GM19035 (cell line): ENCODE data around the gene SASH3.
A peak's percentile ranks its signal among the peaks of the same experiment; 100 is the strongest.

Experiments
- ATAC-seq: cut with Tn5 transposase; IDR thresholded peaks from one replicate; pipeline ENCODE4 v1.9.1; 2021; ENCODE audit not compliant: unreplicated experiment

The SASH3 gene

DNA sequence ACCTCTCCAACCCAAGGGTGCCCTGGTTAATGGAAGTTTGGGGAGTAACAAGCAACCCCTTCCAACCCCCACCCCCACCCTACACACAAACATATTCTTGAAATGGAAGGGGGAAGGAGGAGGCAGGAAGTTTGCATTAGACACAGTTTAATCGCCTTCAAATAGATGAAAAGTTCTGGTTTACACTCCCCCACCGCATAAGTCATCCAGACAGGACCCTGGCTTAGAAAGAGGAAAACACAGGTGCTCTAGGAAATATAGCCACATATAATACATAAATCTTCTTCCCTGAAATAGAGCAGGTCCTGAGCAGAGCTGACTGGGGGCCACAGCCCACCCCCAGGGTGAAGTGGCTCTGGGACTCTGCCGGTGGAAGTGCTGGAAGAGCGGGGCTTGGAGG lies 25.1 kb downstream of the SASH3 start:
- ATAC-seq: no peak

- ATAC-seq: no peak
Measured at GRCh38 chrX:129808158-129808828, 28.5 kb downstream of the SASH3 start.

DNA sequence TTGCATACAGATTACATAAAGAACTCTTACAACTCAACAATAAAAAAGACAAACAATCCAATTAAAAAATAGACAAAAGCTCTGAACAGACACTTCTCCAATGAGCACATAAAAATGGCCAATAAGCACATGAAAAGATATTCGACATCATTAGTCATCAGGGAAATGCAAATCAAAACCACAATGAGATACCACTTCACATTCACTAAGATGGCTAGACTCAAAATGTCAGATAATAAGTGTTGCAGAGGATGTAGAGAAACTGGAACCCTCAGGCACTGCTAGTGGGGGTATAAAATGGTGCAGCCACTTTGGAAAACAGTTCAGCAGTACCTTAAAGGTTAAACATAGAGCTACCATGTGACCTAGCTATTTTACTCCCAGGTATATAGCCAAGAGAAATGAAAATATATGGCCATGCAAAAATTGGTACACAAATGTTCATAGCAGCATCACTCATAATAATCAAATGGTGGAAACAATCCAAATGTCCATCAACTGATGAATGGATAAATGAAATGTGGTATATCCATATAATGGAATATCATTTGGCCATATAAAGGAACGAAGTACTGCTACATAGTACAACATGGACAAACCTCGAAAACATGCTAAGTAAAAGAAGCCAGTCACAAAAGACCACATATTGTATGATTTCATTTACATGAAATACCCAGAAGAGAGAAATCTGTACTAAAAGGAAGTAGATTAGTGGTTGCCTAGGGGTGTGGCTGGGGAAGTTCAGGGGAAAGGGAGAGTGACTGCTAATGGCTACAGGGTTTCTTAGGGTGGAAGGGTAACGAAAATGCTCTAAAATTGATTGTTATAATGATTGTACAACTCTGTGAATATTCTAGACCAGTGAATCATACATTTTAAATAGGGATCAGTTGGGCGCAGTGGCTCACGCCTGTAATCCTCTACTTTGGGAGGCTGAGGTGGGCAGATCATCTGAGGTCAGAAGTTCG lies 29.4 kb downstream of the SASH3 start:
- ATAC-seq: no peak

DNA sequence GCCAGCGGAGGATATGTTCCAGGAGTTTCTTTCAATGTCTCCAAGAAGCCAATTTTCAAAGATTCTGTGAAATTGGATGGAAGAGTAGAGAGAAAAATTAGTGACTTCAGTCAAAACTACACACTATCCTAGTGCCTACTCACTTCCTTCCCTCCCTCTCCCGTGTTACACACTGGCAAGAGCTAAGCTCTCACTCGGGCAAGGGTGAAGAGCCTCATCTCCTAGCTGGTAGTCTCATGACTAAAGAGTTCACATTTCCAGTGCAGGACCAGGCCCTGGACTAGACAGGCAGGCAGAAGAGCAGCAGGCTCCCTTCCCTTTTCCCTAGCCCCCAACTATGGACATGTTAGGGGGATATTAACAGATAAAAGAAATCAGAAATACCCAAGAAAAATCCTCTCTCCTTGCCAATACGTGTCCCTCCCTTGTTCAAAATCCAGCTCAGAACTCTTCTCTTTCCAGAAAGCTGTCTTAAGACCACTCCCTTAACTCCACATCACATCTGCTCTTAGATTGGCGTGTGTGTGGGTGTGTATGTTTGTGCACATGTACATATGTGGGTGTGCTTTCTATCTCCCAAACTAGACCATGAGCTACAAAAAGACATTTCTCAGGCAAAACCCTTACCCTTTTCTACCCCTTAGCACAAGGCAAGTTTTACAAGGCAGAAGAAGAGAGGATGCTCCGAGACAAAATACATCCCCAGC lies 34.1 kb downstream of the SASH3 start:
- no peak for ATAC-seq

- ATAC-seq: no peak
Measured at GRCh38 chrX:129818123-129818522, 38.4 kb downstream of the SASH3 start.

DNA sequence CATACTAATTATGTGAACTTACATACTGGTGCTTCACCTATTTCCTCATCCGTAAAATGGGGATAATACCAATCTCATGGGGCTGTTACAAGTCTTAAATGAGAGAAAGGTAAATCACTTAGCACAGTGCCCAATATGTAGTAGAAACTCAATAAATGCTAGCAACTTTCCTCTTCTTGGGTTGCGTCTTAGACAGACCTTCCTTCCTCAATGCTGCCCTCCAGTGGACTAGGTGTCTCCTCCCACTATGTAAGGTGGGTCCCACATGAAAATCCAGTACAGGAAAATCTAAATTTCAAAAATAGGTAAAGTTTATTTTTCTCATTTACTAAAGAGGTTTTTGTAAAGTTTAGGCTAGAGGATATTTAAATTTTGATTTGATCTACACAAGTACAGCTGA lies 43.4 kb downstream of the SASH3 start:
- no peak for ATAC-seq

DNA sequence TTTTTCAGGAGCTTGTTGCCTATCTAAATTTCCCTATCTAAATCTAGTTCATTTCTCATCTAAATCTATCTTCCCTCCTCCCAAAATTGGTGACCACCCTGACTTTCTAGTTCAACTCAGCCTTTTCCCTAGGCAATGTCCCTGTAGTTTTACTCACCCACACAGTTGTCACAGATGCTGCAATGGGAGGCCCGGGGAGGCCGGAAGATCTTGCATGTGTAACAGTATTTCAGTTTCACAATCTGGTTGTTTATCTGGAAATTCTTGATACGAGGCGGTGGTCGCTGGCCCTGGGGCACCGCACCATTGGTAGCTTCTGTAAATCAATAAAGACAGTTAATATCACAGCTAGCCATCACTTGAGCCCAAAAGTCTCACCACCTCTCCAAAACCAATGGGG lies 43.8 kb downstream of the SASH3 start:
- no peak for ATAC-seq

DNA sequence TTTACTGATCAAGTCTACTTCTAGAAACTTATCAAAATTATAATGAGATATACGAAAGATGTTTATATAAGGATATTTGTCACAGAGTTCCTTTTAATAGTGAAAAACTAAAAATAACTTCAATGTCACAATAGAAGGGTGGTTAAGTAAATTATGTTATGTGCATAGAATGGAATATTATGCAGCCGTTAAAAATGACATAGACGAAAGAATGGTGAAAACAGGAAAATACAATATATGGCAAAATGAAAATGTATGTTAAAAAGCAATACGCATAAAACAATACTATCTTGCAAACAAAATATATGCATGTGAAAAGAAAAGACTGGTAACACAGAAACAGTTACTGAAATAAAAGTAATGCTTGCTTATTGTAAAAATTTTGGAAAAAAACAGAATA lies 44.9 kb downstream of the SASH3 start:
- no peak for ATAC-seq

DNA sequence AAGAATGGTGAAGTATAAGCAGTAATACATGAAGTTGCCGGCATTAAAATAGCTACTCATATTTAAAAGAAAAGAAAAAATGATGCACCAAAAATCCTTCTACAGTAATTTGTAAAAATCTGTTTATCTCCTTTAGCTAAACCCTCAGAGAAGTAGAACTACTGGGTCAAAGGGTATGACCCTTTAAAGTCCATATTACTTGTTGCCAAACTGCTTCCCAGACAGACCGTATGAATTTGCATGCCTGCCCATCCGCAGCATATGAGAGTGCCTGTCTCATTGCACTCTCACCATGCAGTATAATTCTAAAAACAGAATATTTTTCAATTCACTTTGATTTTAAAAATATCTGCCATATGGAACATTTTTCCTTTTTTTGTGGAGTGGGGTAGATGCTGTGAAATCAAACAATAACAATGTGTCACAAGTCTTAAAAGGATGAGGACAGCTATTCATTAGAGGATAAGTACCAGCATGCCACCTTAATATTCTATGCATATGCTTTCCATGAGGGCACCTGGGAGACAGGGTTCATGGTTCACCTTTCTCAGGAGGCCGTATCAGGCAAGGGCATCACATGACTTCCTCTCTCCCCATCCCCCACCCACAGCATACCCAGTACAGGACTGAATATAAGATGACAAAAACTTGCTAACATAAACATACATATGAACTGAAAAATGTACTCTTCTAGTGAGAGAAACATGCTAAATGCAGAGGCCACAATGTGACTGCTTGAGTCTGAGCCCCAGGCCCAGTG lies 46.2 kb downstream of the SASH3 start:
- ATAC-seq: no peak

DNA sequence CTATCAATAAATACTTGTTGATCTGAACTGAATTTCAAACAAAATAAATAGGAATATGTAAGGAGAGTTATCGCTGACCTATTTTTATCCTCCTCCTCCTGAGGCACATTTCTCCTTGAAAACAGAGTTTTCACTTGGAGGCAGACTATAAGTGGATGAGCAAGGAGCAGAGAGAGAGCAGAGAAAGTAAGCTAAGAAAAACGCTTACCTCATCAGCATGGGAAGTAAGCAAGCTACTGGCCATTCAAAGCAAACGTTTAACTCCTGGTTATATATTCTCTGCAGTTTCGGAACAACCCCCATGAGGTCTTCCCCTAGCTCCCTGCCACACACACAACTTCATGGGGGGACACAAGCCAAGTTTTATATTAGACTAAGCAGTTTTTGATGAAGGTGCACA lies 50.7 kb downstream of the SASH3 start:
- no peak for ATAC-seq

DNA sequence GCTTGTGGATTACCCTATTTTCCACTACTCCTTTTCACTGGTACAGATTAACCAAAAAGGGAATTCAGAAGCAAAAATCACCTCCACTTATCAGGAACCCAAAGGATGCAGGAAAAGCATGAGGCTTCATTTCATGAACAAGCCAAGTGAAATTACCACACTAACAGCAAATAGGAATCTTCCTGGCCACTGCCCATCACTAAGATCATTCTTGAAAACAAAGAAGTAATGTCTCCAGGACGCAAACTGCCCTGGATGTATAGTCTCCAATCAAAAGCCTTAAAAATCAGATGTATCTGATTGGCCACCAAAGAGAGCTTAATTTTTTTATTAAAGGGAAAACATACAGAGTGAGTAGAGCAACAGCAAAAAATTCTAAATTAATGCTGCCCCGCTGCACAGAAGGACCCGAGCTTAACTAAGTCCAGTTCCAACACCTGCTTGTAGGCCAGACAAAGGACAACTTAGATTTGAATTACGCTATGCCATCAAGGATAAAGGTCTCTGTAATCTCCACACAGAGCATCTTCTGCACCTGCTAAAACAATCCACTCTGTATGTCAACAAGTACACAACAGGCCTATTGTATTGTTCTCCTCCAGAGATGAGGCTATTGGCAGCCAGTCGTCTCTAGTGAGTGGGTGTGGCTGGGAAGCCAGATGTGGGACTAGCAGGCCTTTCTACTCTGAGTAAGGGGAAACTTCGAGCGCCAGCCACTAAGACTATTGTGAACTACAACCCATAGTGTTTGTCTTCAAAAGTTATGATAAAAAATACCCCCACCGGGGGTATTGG lies 51.5 kb downstream of the SASH3 start:
- no peak for ATAC-seq

DNA sequence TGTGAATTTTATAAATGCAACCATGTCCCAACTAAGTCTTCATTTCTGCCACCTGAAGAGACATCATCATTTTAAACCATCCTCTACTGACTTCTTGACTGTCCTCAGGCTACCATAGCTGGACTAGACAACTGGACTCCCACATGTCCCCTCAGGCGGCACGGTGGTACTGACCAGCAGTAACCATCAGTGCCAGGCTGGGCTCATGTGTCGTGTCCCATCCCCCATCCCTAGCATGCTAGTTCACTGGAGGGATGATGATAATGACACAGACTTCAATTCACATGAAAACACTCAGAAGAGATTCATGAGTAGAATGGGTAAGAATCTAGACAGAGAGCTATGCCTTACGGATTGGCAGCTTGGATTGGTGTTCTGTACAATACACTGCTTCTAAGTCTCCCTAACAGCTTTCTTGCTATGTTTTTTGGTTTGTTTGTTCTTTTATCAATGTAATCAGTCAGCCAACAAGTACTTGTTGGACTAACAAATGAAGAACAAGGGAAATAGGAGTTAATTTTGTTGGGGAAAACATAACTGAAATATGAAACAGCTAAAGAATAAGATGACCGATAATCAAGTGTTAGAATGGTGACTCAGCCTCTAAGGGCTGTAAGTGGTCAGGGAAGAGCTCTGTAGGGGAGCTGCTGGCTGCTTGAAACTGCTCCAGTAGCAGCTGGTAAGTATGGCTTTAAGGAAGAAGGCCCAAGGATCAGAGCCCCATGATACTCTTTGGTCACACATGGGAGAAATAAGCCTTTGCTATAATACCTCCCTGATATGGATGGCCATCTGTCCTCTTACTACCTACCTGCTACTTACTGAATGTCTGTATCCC lies 53.6 kb downstream of the SASH3 start:
- no peak for ATAC-seq

DNA sequence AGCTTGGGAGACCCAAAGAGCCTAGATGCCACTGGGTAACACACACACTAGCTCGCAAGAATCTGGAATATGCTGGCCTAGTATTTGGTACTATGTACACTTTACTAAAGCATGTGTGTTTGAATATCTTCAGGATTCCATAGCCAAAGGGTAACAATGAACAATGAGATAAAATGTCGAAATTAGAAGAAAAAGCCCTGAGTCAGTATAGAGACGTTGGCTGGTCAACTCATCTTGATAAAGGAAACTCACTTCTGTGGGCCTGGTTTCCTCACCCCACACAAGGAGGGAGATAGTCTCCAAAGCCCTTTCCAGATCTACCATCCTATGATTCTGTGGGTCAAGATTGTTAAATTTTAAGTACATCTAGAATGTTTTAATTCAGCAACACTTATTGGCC lies 57.1 kb downstream of the SASH3 start:
- no peak for ATAC-seq

DNA sequence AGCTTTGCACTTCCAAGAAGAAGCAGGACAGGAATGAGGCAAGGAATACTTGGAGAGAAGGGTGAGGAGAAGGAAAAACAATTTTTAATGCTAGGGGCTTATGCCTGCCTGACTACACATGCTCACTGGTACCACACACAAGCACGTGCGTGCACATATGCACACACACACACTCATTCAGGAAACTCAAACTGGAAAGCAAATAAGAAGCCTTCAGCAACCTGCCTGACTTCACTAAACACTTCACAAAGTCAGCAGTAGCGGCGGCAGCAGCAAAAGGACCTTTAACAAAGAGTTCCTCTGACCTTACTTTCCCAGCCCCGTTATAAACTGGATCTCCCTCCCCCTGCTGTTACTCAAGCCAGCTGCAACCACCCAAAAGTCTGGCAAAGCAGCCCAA lies 60.6 kb downstream of the SASH3 start:
- no peak for ATAC-seq

GRCh38 chrX:129842510-129843208 lies 62.9 kb downstream of the SASH3 start:
- ATAC-seq: no peak

DNA sequence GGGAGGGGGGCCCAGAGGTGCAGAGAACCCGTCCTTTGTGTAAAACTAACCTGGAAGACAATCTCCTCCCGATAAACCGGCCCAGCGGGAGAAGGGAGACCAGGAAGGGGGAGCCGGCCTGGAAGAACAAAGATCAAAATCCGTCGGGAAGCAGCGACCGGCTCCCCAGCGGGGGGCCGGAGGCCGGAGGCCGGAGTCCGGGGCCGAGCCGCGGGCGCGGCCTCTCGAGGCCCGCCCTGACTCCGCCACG lies 63.4 kb downstream of the SASH3 start:
- no peak for ATAC-seq

DNA sequence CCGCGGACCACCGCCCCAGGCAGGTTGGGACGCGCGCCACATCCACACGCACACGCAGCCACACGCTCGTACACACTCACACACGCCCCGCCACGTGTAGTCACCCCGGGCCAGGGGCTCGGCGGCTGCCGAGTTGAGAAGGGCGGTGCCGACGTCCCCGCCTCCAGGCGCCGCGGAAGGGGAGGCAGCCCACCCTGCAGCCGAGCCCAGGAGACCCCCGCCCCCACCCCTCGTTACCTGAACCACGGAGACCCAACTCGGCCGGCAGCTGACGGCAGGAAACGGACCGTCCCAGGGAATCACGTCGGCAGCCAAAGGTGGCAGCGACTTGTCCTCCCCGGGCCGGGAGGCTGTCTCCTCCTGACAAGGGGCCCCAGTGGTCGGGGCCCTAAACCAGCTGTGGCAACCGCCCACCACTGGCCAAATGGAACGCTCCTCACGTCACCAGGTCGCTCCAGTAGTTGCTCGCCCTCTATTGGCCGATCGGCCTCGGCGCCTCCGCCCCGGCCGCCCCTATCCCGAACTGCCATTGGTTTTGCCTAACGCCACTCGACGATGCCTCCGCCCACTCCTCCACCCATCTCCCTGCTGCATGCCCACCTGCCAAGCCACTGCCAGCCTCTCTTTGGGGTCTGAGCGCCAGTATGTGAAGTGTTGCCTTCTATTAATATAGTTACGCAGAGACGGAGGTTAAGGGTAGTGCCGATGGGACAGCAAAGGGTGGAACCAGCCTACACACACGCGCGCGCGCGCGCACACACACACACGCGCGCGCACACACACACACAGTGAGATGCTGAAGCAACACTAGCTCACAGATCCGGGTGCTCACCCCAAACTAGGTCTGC lies 63.9 kb downstream of the SASH3 start, which contains the start of gene ZDHHC9:
TSS of gene ZDHHC9 (minus strand) at position 428 of the 848 bp plus-strand sequence. CDS start 1,941 bp downstream, outside the sequence.
- peak; percentile 99 for ATAC-seq
